Stimulated activated CD4-positive, alpha-beta T cell treated with anti-CD3 and anti-CD28 coated beads, Interleukin-4, amount 100 ng/mL, for 24 hours (primary cell): ENCODE data around the gene LHFPL3.
"Not testable (repeated sequence)": the region's sequence is repeated elsewhere in the genome, so short reads cannot be mapped to it uniquely, and the experiment has no call there.

Experiments
- DNase-seq: peaks from one replicate; pipeline ENCODE4 v3.0.0-alpha.2; 2020

Gene LHFPL3

GRCh38 chr7:104625956-104626355, 297.6 kb downstream of the LHFPL3 start:
- no peak for DNase-seq

- DNase-seq = no peak
Measured at GRCh38 chr7:104627516-104627915, 299.1 kb downstream of the LHFPL3 start.

- DNase-seq = no peak
Measured at GRCh38 chr7:104628017-104628416, 299.6 kb downstream of the LHFPL3 start.

- no peak for DNase-seq
Measured at GRCh38 chr7:104629408-104629807, 301.0 kb downstream of the LHFPL3 start.

- DNase-seq = no peak
Measured at GRCh38 chr7:104640506-104640905, 312.1 kb downstream of the LHFPL3 start.

GRCh38 chr7:104642560-104642959, 314.2 kb downstream of the LHFPL3 start:
- DNase-seq = no peak

- DNase-seq = no peak
Measured at GRCh38 chr7:104643587-104644217, 315.3 kb downstream of the LHFPL3 start.

GRCh38 chr7:104650991-104651640, 322.7 kb downstream of the LHFPL3 start:
- no peak for DNase-seq

- DNase-seq = no peak
Measured at GRCh38 chr7:104652434-104652833, 324.0 kb downstream of the LHFPL3 start.

GRCh38 chr7:104652865-104653264, 324.5 kb downstream of the LHFPL3 start:
- no peak for DNase-seq

- DNase-seq = no peak
Measured at GRCh38 chr7:104653825-104654401, 325.5 kb downstream of the LHFPL3 start.

- no peak for DNase-seq
Measured at GRCh38 chr7:104655592-104655991, 327.2 kb downstream of the LHFPL3 start.

- DNase-seq = no peak
Measured at GRCh38 chr7:104656467-104656866, 328.1 kb downstream of the LHFPL3 start.

GRCh38 chr7:104657134-104657533, 328.7 kb downstream of the LHFPL3 start:
- DNase-seq = no peak

- DNase-seq = no peak
Measured at GRCh38 chr7:104661575-104661974, 333.2 kb downstream of the LHFPL3 start.

GRCh38 chr7:104664648-104665047, 336.2 kb downstream of the LHFPL3 start:
- no peak for DNase-seq

GRCh38 chr7:104677587-104677986, 349.2 kb downstream of the LHFPL3 start:
- no peak for DNase-seq

- no peak for DNase-seq
Measured at GRCh38 chr7:104679085-104679484, 350.7 kb downstream of the LHFPL3 start.

- no peak for DNase-seq
Measured at GRCh38 chr7:104686286-104686685, 357.9 kb downstream of the LHFPL3 start.

- DNase-seq = no peak
Measured at GRCh38 chr7:104694710-104695109, 366.3 kb downstream of the LHFPL3 start.

GRCh38 chr7:104695563-104695962, 367.2 kb downstream of the LHFPL3 start:
- no peak for DNase-seq

- no peak for DNase-seq
Measured at GRCh38 chr7:104700336-104700735, 371.9 kb downstream of the LHFPL3 start.

- DNase-seq = not testable (repeated sequence)
Measured at GRCh38 chr7:104721027-104721426, 392.6 kb downstream of the LHFPL3 start.

GRCh38 chr7:104723001-104723400, 394.6 kb downstream of the LHFPL3 start:
- DNase-seq = no peak

- DNase-seq = no peak
Measured at GRCh38 chr7:104758504-104758903, 430.1 kb downstream of the LHFPL3 start.
